IPS DF 6.9 (cell line): ENCODE data around the gene GSX1.

Source experiments
- DNase-seq: peaks from one replicate; pipeline ENCODE4 v3.0.0-alpha.2; 2013; ENCODE audit warnings: low read depth, low spot score
- H3K27ac ChIP-seq: one replicate; pipeline ENCODE4 v1.5.1; 2013; ENCODE audit warnings: low read length, control low read depth
- H3K27me3 ChIP-seq: 2 replicates; pipeline ENCODE4 v1.6.1; 2013; ENCODE audit warnings: mild to moderate bottlenecking, low read length; ENCODE audit not compliant: control insufficient read depth, insufficient read depth
- H3K36me3 ChIP-seq: 2 replicates; pipeline ENCODE4 v1.6.1; 2013; ENCODE audit warnings: low read length; ENCODE audit not compliant: control insufficient read depth, insufficient read depth
- H3K4me1 ChIP-seq: 2 replicates; pipeline ENCODE4 v1.6.1; 2013; ENCODE audit warnings: low read length; ENCODE audit not compliant: control insufficient read depth, insufficient read depth
- H3K4me3 ChIP-seq: 2 replicates; pipeline ENCODE4 v1.5.1; 2013; ENCODE audit warnings: mild to moderate bottlenecking, low read length
- H3K9me3 ChIP-seq: 2 replicates; pipeline ENCODE4 v1.6.1; 2013; ENCODE audit warnings: low read length, inconsistent platforms; ENCODE audit not compliant: control insufficient read depth, insufficient read depth
- WGBS: extraction: QIAGEN DNeasy Blood & Tissue Kit; methylation state at CpG from one replicate; pipeline ENCODE4 v1.1.7; 2013; ENCODE audit warnings: mixed read lengths, missing lambda C conversion rate; ENCODE audit not compliant: insufficient read length, insufficient coverage; 5-methylcytosine and 5-hydroxymethylcytosine counted together

The GSX1 gene

DNA sequence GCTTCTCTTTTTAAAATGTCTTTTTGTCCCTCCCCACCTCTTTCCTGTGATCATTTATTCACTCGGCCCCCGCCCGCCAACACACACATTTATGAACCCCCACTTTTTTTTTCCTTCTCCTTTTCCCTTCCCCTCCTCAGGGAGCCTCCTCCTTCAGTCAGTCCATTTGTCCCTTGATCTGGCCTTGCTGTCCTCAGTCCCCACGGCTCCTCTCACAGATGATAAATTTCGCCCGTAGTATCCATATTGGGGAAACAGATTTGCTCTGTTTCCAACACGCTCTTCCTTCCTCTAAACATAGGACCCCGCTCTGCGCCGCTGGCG, 2.0 kb downstream of the GSX1 start:
- H3K27ac ChIP-seq, result no peak overlapping the region
- H3K27me3 ChIP-seq, result peaks cover 95% of the 10 kb centered on the region
- DNase-seq, result no peak
- no peak overlapping the region for H3K4me3 ChIP-seq
- no CpG with 5 or more reads among the region's 11 CpGs for WGBS
- H3K4me1 ChIP-seq, result peaks cover 16% of the 10 kb centered on the region
- H3K9me3 ChIP-seq, result no peaks in the 10 kb centered on the region
- no peaks in the 10 kb centered on the region; the same call in 1 of the 2 replicates for H3K36me3 ChIP-seq

DNA sequence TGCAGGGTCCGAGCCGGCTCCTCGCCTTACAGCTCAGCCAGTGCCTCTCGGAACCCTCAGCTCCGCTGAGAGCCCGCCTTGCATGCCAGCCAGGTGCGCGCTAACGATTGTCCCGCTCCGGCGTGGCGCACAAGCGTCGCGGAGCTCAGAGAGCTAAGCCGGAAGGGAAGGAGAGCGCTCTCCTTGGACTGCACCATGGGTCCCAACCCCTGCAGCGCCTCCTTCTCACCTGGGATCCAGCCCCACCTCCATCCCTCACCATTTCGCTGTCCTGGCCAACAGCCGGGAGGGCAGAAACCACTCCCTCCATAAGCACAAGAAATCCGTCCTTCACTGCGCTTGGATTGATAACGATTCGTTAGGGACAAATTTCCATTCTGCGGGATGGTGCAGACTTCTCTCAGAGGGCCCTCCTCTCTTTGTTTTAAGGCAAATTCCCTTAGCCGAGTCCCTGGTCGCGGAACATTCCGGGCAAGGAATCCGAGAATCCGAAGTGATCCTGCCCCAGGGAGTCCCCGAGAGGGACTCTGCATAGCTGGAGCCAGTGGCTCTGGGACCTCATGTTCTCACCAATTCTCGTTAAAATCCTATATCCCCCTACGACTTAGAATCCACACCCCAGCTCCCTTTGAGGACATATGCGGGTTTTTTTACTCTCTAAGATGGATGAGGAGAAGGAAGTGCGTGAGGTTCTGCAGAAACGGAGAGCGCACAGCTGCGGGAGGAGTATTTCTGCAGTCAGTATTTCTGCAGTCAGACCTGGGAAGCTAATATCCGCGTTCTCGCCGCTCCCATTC, 2.8 kb downstream of the GSX1 start:
- H3K9me3 ChIP-seq, result no peaks in the 10 kb centered on the region
- no CpG with 5 or more reads among the region's 44 CpGs for WGBS
- no peaks in the 10 kb centered on the region; the same call in 1 of the 2 replicates for H3K36me3 ChIP-seq
- peaks cover 96% of the 10 kb centered on the region for H3K27me3 ChIP-seq
- DNase-seq, result no peak
- H3K4me3 ChIP-seq, result no peak overlapping the region
- H3K4me1 ChIP-seq, result peaks cover 18% of the 10 kb centered on the region
- H3K27ac ChIP-seq, result no peak overlapping the region

DNA sequence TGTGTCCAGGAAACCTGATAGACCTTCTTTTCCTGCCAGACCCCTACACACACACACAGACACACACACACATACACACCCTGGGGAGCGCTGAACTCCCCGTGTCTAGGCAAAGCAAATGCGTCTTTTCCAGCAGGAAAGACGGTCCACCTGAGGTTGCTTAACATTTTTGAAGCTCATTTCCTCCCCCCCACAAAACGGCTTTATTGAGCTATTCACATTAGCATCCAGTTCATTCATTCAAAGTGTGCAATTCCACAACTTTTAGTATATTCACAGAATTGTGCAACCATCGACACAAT, 3.4 kb downstream of the GSX1 start:
- DNase-seq, result no peak
- H3K4me3 ChIP-seq, result no peak overlapping the region
- peaks cover 17% of the 10 kb centered on the region for H3K4me1 ChIP-seq
- no peaks in the 10 kb centered on the region for H3K9me3 ChIP-seq
- no peaks in the 10 kb centered on the region; the same call in 1 of the 2 replicates for H3K36me3 ChIP-seq
- no CpG with 5 or more reads among the region's 6 CpGs for WGBS
- peaks cover 96% of the 10 kb centered on the region for H3K27me3 ChIP-seq
- H3K27ac ChIP-seq, result no peak overlapping the region

DNA sequence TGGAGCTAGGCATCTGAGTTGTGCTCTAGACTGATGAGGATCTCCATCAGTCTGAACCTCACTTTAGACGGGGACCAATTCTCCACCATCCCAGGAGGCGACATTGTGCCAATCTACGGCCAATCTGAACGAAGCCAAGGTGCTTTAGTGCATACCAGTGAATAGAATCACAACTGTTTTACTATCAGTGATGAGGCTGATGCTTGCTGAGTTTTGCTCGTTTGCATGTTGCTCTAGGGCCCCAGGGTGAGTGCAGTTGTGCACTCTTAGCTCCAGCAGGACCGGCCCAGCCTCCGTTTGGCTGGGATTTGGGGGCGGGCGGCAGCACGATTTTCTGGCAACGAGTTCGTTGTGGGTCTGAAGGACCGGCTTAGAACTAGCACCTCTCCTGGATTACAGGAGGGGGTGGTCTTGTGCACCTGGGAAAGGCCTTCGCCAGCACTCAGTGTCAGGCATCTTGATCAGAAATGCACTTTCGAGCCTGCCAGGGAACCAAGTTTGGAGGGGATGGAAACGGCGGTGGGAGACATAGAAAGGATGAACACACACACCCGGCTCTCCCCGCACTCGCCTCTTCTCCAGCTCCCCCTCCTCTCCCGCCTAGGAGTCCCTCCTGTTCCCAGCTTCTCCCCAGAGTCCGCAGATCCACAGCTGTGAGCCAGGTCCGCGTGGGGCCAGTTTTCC, 4.4 kb downstream of the GSX1 start:
- no peak overlapping the region for H3K27ac ChIP-seq
- no peak for DNase-seq
- H3K4me3 ChIP-seq, result no peak overlapping the region; the same call in 1 of the 2 replicates
- H3K4me1 ChIP-seq, result peaks cover 17% of the 10 kb centered on the region
- no peaks in the 10 kb centered on the region for H3K9me3 ChIP-seq
- peaks cover 86% of the 10 kb centered on the region for H3K27me3 ChIP-seq
- H3K36me3 ChIP-seq, result no peaks in the 10 kb centered on the region; the same call in 1 of the 2 replicates
- no CpG with 5 or more reads among the region's 24 CpGs for WGBS

DNA sequence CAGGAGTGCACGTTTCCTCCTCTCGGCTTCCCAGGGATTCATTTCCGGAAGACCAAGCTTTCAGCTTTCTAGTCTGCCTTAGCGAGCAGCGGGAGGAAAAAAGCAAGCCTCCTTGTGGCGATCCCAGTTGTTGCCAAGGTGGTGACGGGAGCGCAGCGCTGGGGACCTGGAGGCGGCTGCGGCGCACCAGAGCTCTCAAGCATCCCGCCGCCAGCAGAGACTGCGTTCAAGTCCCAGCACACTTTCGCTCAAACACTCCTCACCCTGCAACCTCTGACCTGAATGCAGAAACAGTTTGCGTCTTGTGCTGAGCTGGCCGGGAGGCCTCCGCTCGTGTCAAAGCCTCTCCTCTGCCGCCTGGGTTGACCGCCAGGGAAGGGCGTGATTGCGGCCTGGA, 4.9 kb downstream of the GSX1 start:
- no CpG with 5 or more reads among the region's 24 CpGs for WGBS
- Histone ChIP-seq H3K4me3 (peak overlapping the region; percentile 1; the same call in 1 of the 2 replicates), H3K27me3 (peaks cover 81% of the 10 kb centered on the region)

DNA sequence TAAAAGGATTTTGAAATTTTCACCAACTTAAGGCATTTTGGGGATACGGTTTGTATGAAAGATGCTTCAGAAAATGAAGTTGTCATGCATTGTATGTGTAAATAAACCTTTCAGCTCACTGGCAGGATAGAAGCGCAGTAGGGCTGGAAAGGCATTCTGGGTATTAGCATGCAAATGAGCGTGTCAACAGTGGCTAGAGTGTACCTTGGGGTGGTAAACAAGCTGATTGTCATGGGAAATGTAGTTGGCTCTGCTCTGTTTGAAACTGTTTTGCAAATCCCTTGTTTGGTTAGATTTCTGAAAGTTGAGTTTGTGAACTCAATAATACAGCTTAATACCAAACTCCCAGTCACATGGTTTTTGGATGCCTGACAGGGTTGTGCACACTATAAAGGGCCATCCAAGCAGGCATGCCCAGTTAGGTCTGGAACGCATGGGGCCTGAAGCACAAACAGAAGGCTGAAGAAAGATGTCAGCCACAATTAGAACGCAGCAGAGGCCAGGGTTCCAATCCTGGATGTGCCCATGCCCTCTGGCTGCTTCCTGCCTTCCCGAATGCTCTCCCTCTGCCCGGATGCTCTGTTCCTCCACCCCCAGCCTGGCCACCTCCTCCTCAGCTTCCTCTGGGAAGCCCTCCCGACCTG, 14.6 kb downstream of the GSX1 start:
- peaks cover 1% of the 10 kb centered on the region; the same call in 1 of the 2 replicates for H3K27me3 ChIP-seq
- WGBS, result no CpG with 5 or more reads among the region's 8 CpGs
- H3K9me3 ChIP-seq, result no peaks in the 10 kb centered on the region
- H3K4me1 ChIP-seq, result peaks cover 8% of the 10 kb centered on the region
- no peak overlapping the region for H3K4me3 ChIP-seq
- H3K27ac ChIP-seq, result no peak overlapping the region
- no peak for DNase-seq
- H3K36me3 ChIP-seq, result no peaks in the 10 kb centered on the region

More for the DNA sequence above, 4.9 kb downstream of the GSX1 start:
- no peak overlapping the region for H3K27ac ChIP-seq
- H3K9me3 ChIP-seq, result no peaks in the 10 kb centered on the region
- H3K4me1 ChIP-seq, result peaks cover 17% of the 10 kb centered on the region
- no peaks in the 10 kb centered on the region; the same call in 1 of the 2 replicates for H3K36me3 ChIP-seq
- no peak for DNase-seq

DNA sequence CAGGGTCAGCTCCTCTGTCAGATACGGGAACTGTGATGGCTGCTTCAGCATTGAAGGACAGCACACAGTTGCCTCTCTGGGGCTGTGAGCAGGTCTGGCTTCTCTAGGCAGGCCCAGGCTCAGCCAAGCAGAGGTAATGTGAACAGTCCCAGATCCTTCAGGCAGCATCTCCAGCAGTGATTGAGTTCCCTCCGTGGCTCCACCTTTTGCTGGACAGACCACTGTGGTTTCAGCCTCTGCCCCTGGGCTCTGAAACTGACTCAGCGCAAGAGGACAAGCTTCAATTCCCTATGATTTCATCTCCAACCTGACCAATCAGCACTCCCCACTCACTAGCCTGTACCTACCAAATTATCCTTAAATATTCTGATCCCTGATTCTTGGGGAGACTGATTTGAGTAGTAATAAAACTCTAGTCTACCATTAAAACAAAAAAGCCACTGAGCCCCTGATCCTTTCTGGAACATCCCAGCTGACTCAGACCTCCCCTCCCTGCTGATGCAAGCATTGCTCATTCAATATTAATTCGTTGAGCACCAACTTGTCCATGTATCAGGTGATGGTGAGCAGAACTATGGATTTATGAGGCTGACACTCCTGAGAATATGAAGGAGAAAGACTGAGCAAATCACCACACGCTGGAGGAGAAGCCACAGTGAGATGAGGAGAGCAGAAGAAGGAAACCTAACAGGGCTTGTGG, 16.7 kb downstream of the GSX1 start:
- H3K4me1 ChIP-seq, result peaks cover 8% of the 10 kb centered on the region
- no peaks in the 10 kb centered on the region for H3K9me3 ChIP-seq
- H3K27ac ChIP-seq, result no peak overlapping the region
- no peak for DNase-seq
- H3K36me3 ChIP-seq, result no peaks in the 10 kb centered on the region
- no CpG with 5 or more reads among the region's 5 CpGs for WGBS
- peaks cover 2% of the 10 kb centered on the region; the same call in 1 of the 2 replicates for H3K27me3 ChIP-seq
- H3K4me3 ChIP-seq, result no peak overlapping the region

DNA sequence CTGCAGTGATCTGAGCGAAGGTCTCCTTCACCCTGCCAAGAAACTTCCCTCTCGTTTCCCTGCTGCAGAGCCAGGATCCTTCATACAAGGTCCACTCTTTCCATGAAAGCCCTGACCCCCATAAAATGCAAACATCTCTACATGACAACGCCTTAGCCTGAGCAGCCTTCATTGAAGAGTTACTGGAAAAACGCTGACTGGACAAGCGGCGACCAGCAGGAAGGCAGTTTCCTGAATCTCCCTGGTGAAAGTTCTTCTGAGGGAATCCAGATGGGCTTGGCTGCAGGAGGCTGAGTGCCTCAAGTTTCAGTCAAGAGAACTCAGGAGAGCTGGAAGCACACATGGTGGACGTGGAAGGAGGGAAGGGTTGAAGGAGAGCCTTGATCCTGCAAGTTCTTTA, 17.7 kb downstream of the GSX1 start:
- no CpG with 5 or more reads among the region's 7 CpGs for WGBS
- no peak overlapping the region for H3K27ac ChIP-seq
- no peak for DNase-seq
- H3K4me3 ChIP-seq, result no peak overlapping the region
- H3K36me3 ChIP-seq, result no peaks in the 10 kb centered on the region
- H3K27me3 ChIP-seq, result peaks cover 2% of the 10 kb centered on the region; the same call in 1 of the 2 replicates
- H3K4me1 ChIP-seq, result peaks cover 8% of the 10 kb centered on the region
- H3K9me3 ChIP-seq, result no peaks in the 10 kb centered on the region

DNA sequence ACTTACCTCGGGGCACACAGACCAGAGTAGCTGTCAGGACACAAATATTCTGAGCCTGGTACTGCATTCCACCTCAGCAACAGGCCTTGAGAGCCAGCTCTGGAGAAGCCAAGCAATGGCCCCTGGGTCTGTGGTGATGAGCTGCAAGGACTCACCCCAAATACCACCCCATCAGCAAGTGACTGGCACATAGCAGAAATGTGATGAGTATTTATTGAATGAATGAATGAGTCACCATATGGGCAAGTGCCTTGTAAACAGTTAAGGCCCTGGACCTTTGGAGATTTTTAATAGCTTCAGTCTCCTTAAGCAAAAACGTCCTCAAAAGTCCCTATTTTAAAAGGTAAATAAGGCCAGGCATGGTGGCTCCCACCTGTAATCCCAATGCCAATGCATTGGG, 18.2 kb downstream of the GSX1 start:
- peaks cover 2% of the 10 kb centered on the region; the same call in 1 of the 2 replicates for H3K27me3 ChIP-seq
- H3K4me3 ChIP-seq, result no peak overlapping the region
- H3K4me1 ChIP-seq, result peaks cover 8% of the 10 kb centered on the region
- H3K27ac ChIP-seq, result no peak overlapping the region
- DNase-seq, result no peak
- H3K36me3 ChIP-seq, result no peaks in the 10 kb centered on the region
- no CpG with 5 or more reads among the region's 2 CpGs for WGBS
- no peaks in the 10 kb centered on the region for H3K9me3 ChIP-seq

DNA sequence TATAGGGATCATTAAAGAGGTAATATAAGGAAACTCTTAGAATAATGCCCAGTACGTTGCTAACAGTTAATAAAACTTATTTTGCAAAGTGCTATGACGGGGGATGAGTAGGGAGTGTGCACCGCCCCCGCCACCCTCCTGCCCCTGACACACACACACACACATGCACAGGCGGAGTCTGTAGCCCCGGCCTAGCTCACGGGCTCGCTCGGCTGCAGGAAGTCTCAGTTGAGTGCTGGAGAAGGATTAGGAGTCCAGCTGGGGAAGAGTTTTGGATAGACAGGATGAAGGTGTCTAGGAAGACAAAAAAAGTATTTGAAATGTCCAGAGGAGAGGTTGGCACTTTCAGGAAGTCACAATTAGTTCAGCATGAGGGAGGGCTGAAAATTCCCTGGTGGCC, 21.5 kb downstream of the GSX1 start:
- no peak for DNase-seq
- no peaks in the 10 kb centered on the region; the same call in 1 of the 2 replicates for H3K4me1 ChIP-seq
- WGBS, result no CpG with 5 or more reads among the region's 9 CpGs
- no peak overlapping the region for H3K27ac ChIP-seq
- no peaks in the 10 kb centered on the region for H3K36me3 ChIP-seq
- H3K27me3 ChIP-seq, result peaks cover 28% of the 10 kb centered on the region; the same call in 1 of the 2 replicates
- no peak overlapping the region for H3K4me3 ChIP-seq
- H3K9me3 ChIP-seq, result no peaks in the 10 kb centered on the region
